Neural progenitor cell (in vitro differentiated cells): ENCODE measurements around the gene THBS1. TPM values are rescaled to one million over a fixed set of nuclear protein-coding genes. Genes with fewer than 3 reads are reported as not detected.

ENCODE experiments used
- DNase-seq: peaks from one replicate; pipeline ENCODE4 v3.0.0-alpha.2; 2016; ENCODE audit warnings: low spot score
- H2AFZ ChIP-seq: fragments of 200-600 bp; sonication (generic); replicated peaks from 2 replicates; pipeline ENCODE4 v1.6.1; 2016; ENCODE audit warnings: antibody characterized with exemption
- H3F3A ChIP-seq: fragments of 200-600 bp; sonication (generic); 2 replicates; pipeline ENCODE4 v1.6.1; 2016; ENCODE audit warnings: antibody characterized with exemption, low read depth
- H3K27ac ChIP-seq: fragments of 200-600 bp; sonication (generic); 2 replicates; pipeline ENCODE4 v1.5.1; 2016; ENCODE audit warnings: mild to moderate bottlenecking
- H3K27me3 ChIP-seq: fragments of 200-600 bp; sonication (generic); 2 replicates; pipeline ENCODE4 v1.6.1; 2016; ENCODE audit warnings: mild to moderate bottlenecking, moderate library complexity
- H3K36me3 ChIP-seq: fragments of 200-600 bp; sonication (generic); 2 replicates; pipeline ENCODE4 v1.5.1; 2016
- H3K4me1 ChIP-seq: fragments of 200-600 bp; sonication (generic); 2 replicates; pipeline ENCODE4 v1.6.1; 2016; ENCODE audit warnings: mixed run types
- H3K4me2 ChIP-seq: fragments of 200-600 bp; sonication (generic); 2 replicates; pipeline ENCODE4 v1.6.1; 2016
- H3K4me3 ChIP-seq: fragments of 200-600 bp; sonication (generic); 2 replicates; pipeline ENCODE4 v1.5.1; 2016
- H3K79me2 ChIP-seq: fragments of 200-600 bp; sonication (generic); 2 replicates; pipeline ENCODE4 v1.6.1; 2016; ENCODE audit warnings: low read depth
- H3K9ac ChIP-seq: fragments of 200-600 bp; sonication (generic); 2 replicates; pipeline ENCODE4 v1.6.1; 2016
- H3K9me3 ChIP-seq: fragments of 200-600 bp; sonication (generic); 2 replicates; pipeline ENCODE4 v1.5.1; 2016; ENCODE audit warnings: low read depth
- H4K20me1 ChIP-seq: fragments of 200-600 bp; sonication (generic); 2 replicates; pipeline ENCODE4 v1.6.1; 2016; ENCODE audit warnings: low read depth
- H3K27ac Mint-ChIP-seq: 3 replicates; pipeline ENCODE4 v1.8.0; 2021; ENCODE audit warnings: mixed read lengths
- H3K27me3 Mint-ChIP-seq: 2 replicates; pipeline ENCODE4 v1.8.0; 2022; ENCODE audit warnings: low read depth, mild to moderate bottlenecking, inconsistent platforms, moderate library complexity, mixed read lengths; ENCODE audit not compliant: insufficient read depth
- H3K36me3 Mint-ChIP-seq: 3 replicates; pipeline ENCODE4 v1.8.0; 2021; ENCODE audit warnings: mixed read lengths
- H3K4me1 Mint-ChIP-seq: 3 replicates; pipeline ENCODE4 v1.8.0; 2021; ENCODE audit warnings: mixed read lengths
- H3K4me3 Mint-ChIP-seq: 3 replicates; pipeline ENCODE4 v1.8.0; 2021; ENCODE audit warnings: mild to moderate bottlenecking, moderate library complexity, mixed read lengths
- H3K9me3 Mint-ChIP-seq: 3 replicates; pipeline ENCODE4 v1.8.0; 2020; ENCODE audit warnings: mixed read lengths
- CTCF ChIP-seq: fragments of 200-600 bp; sonication (generic); IDR thresholded peaks from 2 replicates; pipeline ENCODE4 v1.5.1; 2017; ENCODE audit warnings: antibody characterized with exemption, mild to moderate bottlenecking
- EZH2 ChIP-seq: fragments of 200-600 bp; sonication (generic); IDR thresholded peaks from 2 replicates; pipeline ENCODE4 v1.6.1; 2017; ENCODE audit warnings: antibody characterized with exemption, mild to moderate bottlenecking, moderate library complexity
- EZH2phosphoT487 ChIP-seq: fragments of 200-600 bp; sonication (generic); IDR thresholded peaks from 2 replicates; pipeline ENCODE4 v1.6.1; 2017; ENCODE audit warnings: antibody characterized with exemption
- total RNA-seq: library from RNA; depleted of rRNA; stranded (reverse); fragments of >200 nt; gene quantifications from 2 replicates; pipeline ENCODE4 v1.2.3, GENCODE V29; 2015; ENCODE audit warnings: low replicate concordance

THBS1 gene
- total RNA-seq, 1 donor from 2014 or later = 14.6 TPM

- Histone ChIP-seq H3K4me2 (no peak overlapping the region), H3K79me2 (no peaks in the 10 kb centered on the region), H3K4me1 (peaks cover 3% of the 10 kb centered on the region), H3K9ac (no peak overlapping the region), H3K27me3 (no peaks in the 10 kb centered on the region), H3K36me3 (no peaks in the 10 kb centered on the region), H3K4me3 (no peak overlapping the region), H3K27ac (no peak overlapping the region), H4K20me1 (no peaks in the 10 kb centered on the region), H2AFZ (no peak overlapping the region), H3F3A (no peaks in the 10 kb centered on the region), H3K9me3 (no peaks in the 10 kb centered on the region)
- Mint-ChIP-seq H3K27me3 (no peaks in the 10 kb centered on the region), H3K4me3 (no peak overlapping the region), H3K4me1 (peaks cover 8% of the 10 kb centered on the region), H3K9me3 (no peaks in the 10 kb centered on the region), H3K36me3 (peaks cover 27% of the 10 kb centered on the region), H3K27ac (no peak overlapping the region)
- TF ChIP-seq EZH2phosphoT487 (no peak), CTCF (no peak), EZH2 (no peak)
- no peak for DNase-seq
Observed at GRCh38 chr15:39596358-39597051, 15.6 kb downstream of the THBS1 start.

GRCh38 chr15:39597336-39597735, 16.5 kb downstream of the THBS1 start:
- H3K27me3 Mint-ChIP-seq = peaks cover 2% of the 10 kb centered on the region
- H3K4me3 ChIP-seq = no peak overlapping the region
- H3K79me2 ChIP-seq = no peaks in the 10 kb centered on the region

GRCh38 chr15:39597751-39598185, 16.9 kb downstream of the THBS1 start:
- no peak overlapping the region for H3K9ac ChIP-seq
- no peaks in the 10 kb centered on the region for H3K9me3 Mint-ChIP-seq

More at GRCh38 chr15:39597336-39597735, 16.5 kb downstream of the THBS1 start:
- DNase-seq = no peak
- Histone ChIP-seq H3K27me3 (no peaks in the 10 kb centered on the region), H3K4me1 (peaks cover 3% of the 10 kb centered on the region), H3K27ac (no peak overlapping the region), H3F3A (no peaks in the 10 kb centered on the region), H3K9ac (no peak overlapping the region), H3K36me3 (no peaks in the 10 kb centered on the region), H2AFZ (no peak overlapping the region), H3K9me3 (no peaks in the 10 kb centered on the region), H3K4me2 (no peak overlapping the region), H4K20me1 (no peaks in the 10 kb centered on the region)
- no peak for TF ChIP-seq CTCF
- no peak for TF ChIP-seq EZH2
- TF ChIP-seq EZH2phosphoT487 = no peak
- H3K9me3 Mint-ChIP-seq = no peaks in the 10 kb centered on the region
- H3K27ac Mint-ChIP-seq = no peak overlapping the region
- peaks cover 8% of the 10 kb centered on the region for H3K4me1 Mint-ChIP-seq
- H3K4me3 Mint-ChIP-seq = no peak overlapping the region
- peaks cover 25% of the 10 kb centered on the region for H3K36me3 Mint-ChIP-seq

More at GRCh38 chr15:39597751-39598185, 16.9 kb downstream of the THBS1 start:
- TF ChIP-seq EZH2 = no peak
- no peak for TF ChIP-seq EZH2phosphoT487
- no peak for TF ChIP-seq CTCF
- H3K27ac Mint-ChIP-seq = no peak overlapping the region
- H3F3A ChIP-seq = no peaks in the 10 kb centered on the region
- no peak for DNase-seq
- no peak overlapping the region for H2AFZ ChIP-seq
- H3K27ac ChIP-seq = no peak overlapping the region
- no peaks in the 10 kb centered on the region for H4K20me1 ChIP-seq
- H3K4me1 ChIP-seq = peaks cover 3% of the 10 kb centered on the region
- peaks cover 2% of the 10 kb centered on the region for H3K27me3 Mint-ChIP-seq
- no peak overlapping the region for H3K4me3 ChIP-seq
- no peak overlapping the region for H3K4me2 ChIP-seq
- peaks cover 21% of the 10 kb centered on the region for H3K36me3 Mint-ChIP-seq
- H3K27me3 ChIP-seq = no peaks in the 10 kb centered on the region
- H3K79me2 ChIP-seq = no peaks in the 10 kb centered on the region
- H3K9me3 ChIP-seq = no peaks in the 10 kb centered on the region
- peaks cover 8% of the 10 kb centered on the region for H3K4me1 Mint-ChIP-seq
- H3K36me3 ChIP-seq = no peaks in the 10 kb centered on the region
- no peak overlapping the region for H3K4me3 Mint-ChIP-seq
